ENCODE data around the gene DACH1. TPM values are rescaled to one million over a fixed set of nuclear protein-coding genes. Genes with fewer than 3 reads are reported as not detected.

Gene DACH1
- total and polyA plus RNA-seq, 2 donors (not counting 3 experiments of a cell fraction or from before 2014, with no cell fraction given), result 8.6 to 28.3 TPM

GRCh38 chr13:71643448-71643860 lies 223.6 kb downstream of the DACH1 start:
- no TSS peak for BruUV-seq (replicated peaks)
- Histone ChIP-seq H3K4me3 (replicated peaks in 1 of 3; ENCODE audit: insufficient read depth in 1 of 3, low read depth in 1 of 3, low read length in 3 of 3) (no peak overlapping the region), H3K4me2 (ENCODE audit: insufficient read depth, low read length) (no peak overlapping the region), H2AFZ (ENCODE audit: low read depth, low read length) (no peak overlapping the region), H3K27ac (ENCODE audit: insufficient read depth, low read depth, low read length) (no peak overlapping the region), H3K9me1 (replicated peaks; ENCODE audit: control insufficient read depth, extremely low read depth, insufficient read depth, low read length) (no peaks in the 10 kb centered on the region), H4K20me1 (replicated peaks; ENCODE audit: control insufficient read depth, extremely low read depth, insufficient read depth, low read length) (no peaks in the 10 kb centered on the region), H3K27me3 (ENCODE audit: control insufficient read depth in 2 of 2, insufficient read depth in 2 of 2, low read length in 2 of 2) (no peaks in the 10 kb centered on the region), H3K9me3 (replicated peaks; ENCODE audit: control insufficient read depth, insufficient read depth, low read length) (no peaks in the 10 kb centered on the region), H3K4me1 (ENCODE audit: control insufficient read depth, extremely low read depth, insufficient read depth, low read length) (no peaks in the 10 kb centered on the region), H3K9ac (replicated peaks; ENCODE audit: extremely low read depth, insufficient read depth, low read length) (no peak overlapping the region), H3K79me2 (ENCODE audit: control insufficient read depth, insufficient read depth, low read length) (no peaks in the 10 kb centered on the region), H3K36me3 (ENCODE audit: control insufficient read depth in 2 of 2, extremely low read depth in 1 of 2, insufficient read depth in 2 of 2, low read length in 2 of 2) (no peaks in the 10 kb centered on the region)
- dilution Hi-C loops (cut with MboI; ENCODE audit: extremely low pct_ligation_motif_present, low sequenced_read_pairs), result no loop called here
- TF ChIP-seq MYC (IDR thresholded peaks at IDR 0.05; ENCODE audit: low read depth, low read length) (no peak), EZH2 (IDR thresholded peaks at IDR 0.05; ENCODE audit: borderline replicate concordance, low read depth, low read length, severe bottlenecking) (no peak), CTCF (IDR thresholded peaks at IDR 0.05; ENCODE audit: extremely low read depth in 1 of 2, insufficient read depth in 1 of 2, low read depth in 1 of 2, low read length in 2 of 2) (no peak), POLR2AphosphoS5 (IDR thresholded peaks at IDR 0.05; ENCODE audit: insufficient read depth, low read depth, low read length) (no peak), GATA2 (IDR thresholded peaks at IDR 0.05; ENCODE audit: insufficient read depth, insufficient read length, low read depth, low read length) (no peak), POLR2A (IDR thresholded peaks at IDR 0.05; ENCODE audit: low read depth, low read length) (no peak), JUN (IDR thresholded peaks at IDR 0.05; ENCODE audit: borderline replicate concordance, insufficient read depth, insufficient read length, low read depth) (no peak), FOS (IDR thresholded peaks at IDR 0.05; ENCODE audit: borderline replicate concordance, insufficient read depth, low read length) (no peak), MAX (IDR thresholded peaks at IDR 0.05; ENCODE audit: insufficient read depth, insufficient read length) (no peak)
- FAIRE-seq (no peak), DNase-seq (ENCODE audit: low read depth, low spot score) (no peak)
- intact Hi-C loops (cut with micrococcal nuclease), result no loop called here
- POLR2A ChIA-PET, result no interaction called here
- CTCF ChIA-PET, result no interaction called here

Data from endothelial cell of umbilical vein (primary cell).